ENCODE results near the gene SLIT1. TPM values are rescaled to one million over a fixed set of nuclear protein-coding genes. Genes with fewer than 3 reads are reported as not detected.

The SLIT1 gene
- total and polyA plus RNA-seq, 4 experiments from 2014 or later: 0.05 to 0.32 (median 0.28) TPM; not detected in 1

GRCh38 chr10:97154162-97154561, 31.6 kb downstream of the SLIT1 start:
- no peak overlapping the region for H3K4me3 Mint-ChIP-seq
- H3K27me3 ChIP-seq (ENCODE audit: insufficient read depth, low read length): no peaks in the 10 kb centered on the region
- no peak overlapping the region for H3K27ac ChIP-seq (ENCODE audit: low read depth, low read length)
- ChIA-PET CTCF (ENCODE audit: partially characterized antibody) (interaction anchor here (1.0 kb wide), 1 partner anchor 56 kb away, joined by 4 read pairs; no protein-coding TSS in a partner anchor), POLR2A (ENCODE audit: partially characterized antibody) (no interaction called here)
- H3K9me3 ChIP-seq (ENCODE audit: control insufficient read depth in 1 of 2, low read length in 2 of 2): no peaks in the 10 kb centered on the region
- H3K4me1 Mint-ChIP-seq: no peaks in the 10 kb centered on the region
- no peak overlapping the region for H3K4me3 ChIP-seq (ENCODE audit: low read length in 2 of 2)
- no peak overlapping the region for H3K27ac Mint-ChIP-seq
- intact Hi-C loops (cut with micrococcal nuclease): no loop called here
- no peak for DNase-seq
- H3K27me3 Mint-ChIP-seq: no peaks in the 10 kb centered on the region
- H3K36me3 ChIP-seq (ENCODE audit: insufficient read depth, low read length): no peaks in the 10 kb centered on the region
- no peaks in the 10 kb centered on the region for H3K4me1 ChIP-seq (ENCODE audit: insufficient read depth, low read length)
- no peaks in the 10 kb centered on the region for H3K36me3 Mint-ChIP-seq
- no peaks in the 10 kb centered on the region for H3K9me3 Mint-ChIP-seq

GRCh38 chr10:97153270-97153850, 32.4 kb downstream of the SLIT1 start:
- Histone ChIP-seq H3K4me3 (ENCODE audit: low read length in 2 of 2) (no peak overlapping the region), H3K36me3 (ENCODE audit: insufficient read depth, low read length) (no peaks in the 10 kb centered on the region), H3K9me3 (ENCODE audit: control insufficient read depth in 1 of 2, low read length in 2 of 2) (no peaks in the 10 kb centered on the region), H3K27ac (ENCODE audit: low read depth, low read length) (no peak overlapping the region), H3K4me1 (ENCODE audit: insufficient read depth, low read length) (no peaks in the 10 kb centered on the region), H3K27me3 (ENCODE audit: insufficient read depth, low read length) (no peaks in the 10 kb centered on the region)
- H3K4me3 Mint-ChIP-seq: no peak overlapping the region
- H3K36me3 Mint-ChIP-seq: no peaks in the 10 kb centered on the region
- DNase-seq: no peak
- H3K4me1 Mint-ChIP-seq: no peaks in the 10 kb centered on the region
- H3K27me3 Mint-ChIP-seq: no peaks in the 10 kb centered on the region
- no peak overlapping the region for H3K27ac Mint-ChIP-seq
- intact Hi-C loops (cut with micrococcal nuclease): no loop called here
- POLR2A ChIA-PET (ENCODE audit: partially characterized antibody): no interaction called here
- H3K9me3 Mint-ChIP-seq: no peaks in the 10 kb centered on the region
- CTCF ChIA-PET (ENCODE audit: partially characterized antibody): interaction anchor here (1.0 kb wide), 1 partner anchor 57 kb away, joined by 4 read pairs; no protein-coding TSS in a partner anchor

- CTCF ChIA-PET (ENCODE audit: partially characterized antibody): no interaction called here
- intact Hi-C loops (cut with micrococcal nuclease): no loop called here
- no peak for DNase-seq
- H3K9me3 Mint-ChIP-seq: no peaks in the 10 kb centered on the region
- Histone ChIP-seq H3K27ac (ENCODE audit: low read depth, low read length) (no peak overlapping the region), H3K4me1 (ENCODE audit: insufficient read depth, low read length) (no peaks in the 10 kb centered on the region), H3K4me3 (ENCODE audit: low read length in 2 of 2) (no peak overlapping the region), H3K27me3 (ENCODE audit: insufficient read depth, low read length) (no peaks in the 10 kb centered on the region), H3K9me3 (ENCODE audit: control insufficient read depth in 1 of 2, low read length in 2 of 2) (no peaks in the 10 kb centered on the region), H3K36me3 (ENCODE audit: insufficient read depth, low read length) (no peaks in the 10 kb centered on the region)
- POLR2A ChIA-PET (ENCODE audit: partially characterized antibody): no interaction called here
- H3K27ac Mint-ChIP-seq: no peak overlapping the region
- no peak overlapping the region for H3K4me3 Mint-ChIP-seq
- H3K36me3 Mint-ChIP-seq: no peaks in the 10 kb centered on the region
- H3K4me1 Mint-ChIP-seq: no peaks in the 10 kb centered on the region
- no peaks in the 10 kb centered on the region for H3K27me3 Mint-ChIP-seq
Measured at GRCh38 chr10:97151307-97151914, 34.3 kb downstream of the SLIT1 start.

GRCh38 chr10:97150616-97151015, 35.1 kb downstream of the SLIT1 start:
- Histone ChIP-seq H3K27ac (ENCODE audit: low read depth, low read length) (no peak overlapping the region), H3K27me3 (ENCODE audit: insufficient read depth, low read length) (no peaks in the 10 kb centered on the region), H3K4me1 (ENCODE audit: insufficient read depth, low read length) (no peaks in the 10 kb centered on the region), H3K36me3 (ENCODE audit: insufficient read depth, low read length) (no peaks in the 10 kb centered on the region), H3K4me3 (ENCODE audit: low read length in 2 of 2) (no peak overlapping the region), H3K9me3 (ENCODE audit: control insufficient read depth in 1 of 2, low read length in 2 of 2) (no peaks in the 10 kb centered on the region)
- DNase-seq: no peak
- Mint-ChIP-seq H3K9me3 (no peaks in the 10 kb centered on the region), H3K27me3 (no peaks in the 10 kb centered on the region), H3K4me1 (no peaks in the 10 kb centered on the region), H3K4me3 (no peak overlapping the region), H3K27ac (no peak overlapping the region), H3K36me3 (no peaks in the 10 kb centered on the region)
- intact Hi-C loops (cut with micrococcal nuclease): no loop called here
- ChIA-PET POLR2A (ENCODE audit: partially characterized antibody) (no interaction called here), CTCF (ENCODE audit: partially characterized antibody) (no interaction called here)

- H3K4me3 ChIP-seq (ENCODE audit: low read length in 2 of 2): no peak overlapping the region
- H3K4me1 ChIP-seq (ENCODE audit: insufficient read depth, low read length): no peaks in the 10 kb centered on the region
- H3K27ac Mint-ChIP-seq: no peak overlapping the region
- H3K9me3 ChIP-seq (ENCODE audit: control insufficient read depth in 1 of 2, low read length in 2 of 2): no peaks in the 10 kb centered on the region
- H3K27me3 Mint-ChIP-seq: no peaks in the 10 kb centered on the region
- intact Hi-C loops (cut with micrococcal nuclease): no loop called here
- DNase-seq: no peak
- H3K36me3 Mint-ChIP-seq: no peaks in the 10 kb centered on the region
- no peaks in the 10 kb centered on the region for H3K9me3 Mint-ChIP-seq
- POLR2A ChIA-PET (ENCODE audit: partially characterized antibody): no interaction called here
- no peaks in the 10 kb centered on the region for H3K27me3 ChIP-seq (ENCODE audit: insufficient read depth, low read length)
- no peak overlapping the region for H3K4me3 Mint-ChIP-seq
- CTCF ChIA-PET (ENCODE audit: partially characterized antibody): no interaction called here
- H3K27ac ChIP-seq (ENCODE audit: low read depth, low read length): no peak overlapping the region
- H3K4me1 Mint-ChIP-seq: no peaks in the 10 kb centered on the region
- no peaks in the 10 kb centered on the region for H3K36me3 ChIP-seq (ENCODE audit: insufficient read depth, low read length)
Measured at GRCh38 chr10:97150013-97150595, 35.7 kb downstream of the SLIT1 start.

GRCh38 chr10:97149079-97149531, 36.7 kb downstream of the SLIT1 start:
- ChIA-PET POLR2A (ENCODE audit: partially characterized antibody) (no interaction called here), CTCF (ENCODE audit: partially characterized antibody) (interaction anchor here (2.2 kb wide), 1 partner anchor 62 kb away, joined by 11 read pairs; no protein-coding TSS in a partner anchor)
- no peaks in the 10 kb centered on the region for H3K36me3 Mint-ChIP-seq
- no peak overlapping the region for H3K4me3 Mint-ChIP-seq
- Histone ChIP-seq H3K4me1 (ENCODE audit: insufficient read depth, low read length) (no peaks in the 10 kb centered on the region), H3K4me3 (ENCODE audit: low read length in 2 of 2) (no peak overlapping the region), H3K27me3 (ENCODE audit: insufficient read depth, low read length) (no peaks in the 10 kb centered on the region), H3K27ac (ENCODE audit: low read depth, low read length) (no peak overlapping the region), H3K9me3 (ENCODE audit: control insufficient read depth in 1 of 2, low read length in 2 of 2) (no peaks in the 10 kb centered on the region), H3K36me3 (ENCODE audit: insufficient read depth, low read length) (no peaks in the 10 kb centered on the region)
- intact Hi-C loops (cut with micrococcal nuclease): no loop called here
- H3K4me1 Mint-ChIP-seq: no peaks in the 10 kb centered on the region
- DNase-seq: no peak
- no peaks in the 10 kb centered on the region for H3K9me3 Mint-ChIP-seq
- H3K27ac Mint-ChIP-seq: no peak overlapping the region
- H3K27me3 Mint-ChIP-seq: no peaks in the 10 kb centered on the region

GRCh38 chr10:97144297-97144696, 41.5 kb downstream of the SLIT1 start:
- CTCF ChIA-PET (ENCODE audit: partially characterized antibody): no interaction called here

More at GRCh38 chr10:97144297-97144696, 41.5 kb downstream of the SLIT1 start:
- Mint-ChIP-seq H3K4me1 (no peaks in the 10 kb centered on the region), H3K36me3 (no peaks in the 10 kb centered on the region), H3K27me3 (peaks cover 15 to 16% of the 10 kb centered on the region in 2 donors), H3K27ac (no peak overlapping the region), H3K4me3 (no peak overlapping the region), H3K9me3 (no peaks in the 10 kb centered on the region)
- Histone ChIP-seq H3K36me3 (ENCODE audit: insufficient read depth, low read length) (no peaks in the 10 kb centered on the region), H3K4me1 (ENCODE audit: insufficient read depth, low read length) (no peaks in the 10 kb centered on the region), H3K27me3 (ENCODE audit: insufficient read depth, low read length) (peaks cover 4% of the 10 kb centered on the region), H3K27ac (ENCODE audit: low read depth, low read length) (no peak overlapping the region), H3K9me3 (ENCODE audit: control insufficient read depth in 1 of 2, low read length in 2 of 2) (no peaks in the 10 kb centered on the region), H3K4me3 (ENCODE audit: low read length in 2 of 2) (no peak overlapping the region)
- POLR2A ChIA-PET (ENCODE audit: partially characterized antibody): no interaction called here
- intact Hi-C loops (cut with micrococcal nuclease): no loop called here
- DNase-seq: no peak

All from CD4-positive, alpha-beta memory T cell (primary cell).